SHP77 treated with DMSO at 0.1 percent for 48 hours (cell line): ENCODE measurements around the gene WDR36.

Experiments
- DNase-seq: peaks from one replicate; lab custom pipeline; 2025; lab: John Stamatoyannopoulos, UW

The WDR36 gene

DNA sequence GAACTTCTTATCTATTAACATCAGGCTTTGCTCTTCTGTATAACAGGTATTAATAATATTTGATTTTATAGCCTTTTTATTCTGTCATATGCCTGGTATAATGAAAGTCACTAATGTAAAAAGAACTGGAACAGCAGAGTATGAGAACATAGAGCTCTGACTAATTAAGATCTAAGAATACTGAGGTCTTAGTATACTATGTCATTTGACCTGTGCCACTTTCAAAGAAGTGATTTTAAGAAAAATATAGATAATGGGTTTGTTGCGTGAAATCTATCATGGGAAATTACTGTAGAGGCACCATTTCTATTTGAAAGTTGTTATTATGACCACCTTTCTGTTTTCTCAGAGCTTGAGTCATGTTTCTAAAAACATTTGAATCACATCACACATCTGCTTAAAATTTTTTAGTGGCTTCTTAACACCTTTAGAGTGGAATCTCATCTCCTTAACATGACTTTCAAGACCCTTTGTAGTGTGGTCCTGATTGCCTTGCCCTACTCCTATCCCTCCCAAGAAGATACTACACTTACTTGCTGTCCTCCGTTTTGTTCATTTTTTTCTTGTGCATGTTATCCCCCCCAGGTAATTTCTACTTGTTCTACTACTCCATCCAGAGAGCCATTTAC is 14.3 kb downstream of the WDR36 start:
- no peak for DNase-seq

DNA sequence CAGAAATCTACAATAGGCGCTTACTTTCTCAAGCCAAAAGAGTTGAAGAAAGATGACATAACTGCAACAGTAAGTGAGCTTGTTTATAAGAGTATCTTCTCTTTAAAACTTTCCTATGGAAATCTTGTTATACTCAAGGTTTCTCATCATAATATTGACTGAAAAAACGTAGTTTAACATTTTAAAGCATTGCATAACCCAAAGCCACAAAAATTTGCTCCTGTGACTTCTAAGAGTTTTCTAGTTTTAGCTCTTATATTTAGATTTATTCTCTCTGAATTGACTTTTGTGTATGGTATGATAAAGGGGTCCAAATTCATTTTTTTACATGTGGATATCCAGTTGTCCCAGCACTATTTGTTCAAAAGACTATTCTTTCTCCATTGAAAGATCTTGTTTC is 15.2 kb downstream of the WDR36 start:
- no peak for DNase-seq

- DNase-seq = no peak
These were observed 19.8 kb downstream of the WDR36 start for GRCh38 chr5:111111956-111112355.

DNA sequence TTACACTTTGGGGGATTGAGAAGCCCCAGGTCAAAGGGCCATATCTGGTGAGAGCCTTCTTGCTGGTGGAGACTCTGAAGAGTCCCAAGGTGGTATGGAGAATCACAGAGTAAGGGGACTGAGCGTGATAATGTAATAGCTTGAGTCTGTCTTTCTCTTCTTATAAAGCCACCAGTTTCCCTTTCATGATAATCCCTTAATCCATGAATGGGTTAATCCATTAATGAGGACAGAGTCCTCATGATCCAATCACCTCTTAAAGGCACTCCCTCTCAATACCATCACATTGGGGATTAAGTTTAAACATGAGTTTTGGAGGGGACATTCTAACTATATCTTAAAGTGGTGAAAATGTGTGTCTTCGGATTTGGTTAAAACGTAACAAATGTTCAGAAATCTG is 21.5 kb downstream of the WDR36 start:
- no peak for DNase-seq

GRCh38 chr5:111115229-111115628 is 23.1 kb downstream of the WDR36 start:
- no peak for DNase-seq

DNA sequence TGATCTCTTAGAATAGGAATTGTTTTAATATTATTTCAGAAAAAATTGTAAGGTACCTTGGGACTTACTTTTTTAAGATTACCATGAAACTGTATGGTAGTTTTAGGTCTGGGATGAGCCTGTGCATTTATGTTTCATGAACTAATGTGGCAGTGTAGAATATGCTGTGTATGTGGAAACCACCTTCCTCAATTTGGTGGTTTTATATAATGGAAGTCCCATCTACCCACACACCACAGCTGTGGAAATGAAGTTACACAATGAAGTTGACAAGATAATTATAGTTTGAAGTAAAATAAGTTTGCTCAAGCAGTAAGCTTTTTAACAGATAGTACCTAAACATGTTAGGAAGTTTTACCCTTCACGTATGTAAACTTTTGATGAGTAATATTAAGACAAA is 24.4 kb downstream of the WDR36 start:
- DNase-seq = no peak

- no peak for DNase-seq
These were observed 25.0 kb downstream of the WDR36 start for GRCh38 chr5:111117136-111117535.

- no peak for DNase-seq
These were observed 27.1 kb downstream of the WDR36 start for GRCh38 chr5:111119221-111119620.

GRCh38 chr5:111119856-111120255 is 27.7 kb downstream of the WDR36 start:
- DNase-seq = no peak

GRCh38 chr5:111120911-111121310 is 28.8 kb downstream of the WDR36 start:
- no peak for DNase-seq

GRCh38 chr5:111121926-111122325 is 29.8 kb downstream of the WDR36 start:
- DNase-seq = no peak

- no peak for DNase-seq
These were observed 30.2 kb downstream of the WDR36 start for GRCh38 chr5:111122398-111122797.

- DNase-seq = no peak
These were observed 32.6 kb downstream of the WDR36 start for GRCh38 chr5:111124793-111125192.

DNA sequence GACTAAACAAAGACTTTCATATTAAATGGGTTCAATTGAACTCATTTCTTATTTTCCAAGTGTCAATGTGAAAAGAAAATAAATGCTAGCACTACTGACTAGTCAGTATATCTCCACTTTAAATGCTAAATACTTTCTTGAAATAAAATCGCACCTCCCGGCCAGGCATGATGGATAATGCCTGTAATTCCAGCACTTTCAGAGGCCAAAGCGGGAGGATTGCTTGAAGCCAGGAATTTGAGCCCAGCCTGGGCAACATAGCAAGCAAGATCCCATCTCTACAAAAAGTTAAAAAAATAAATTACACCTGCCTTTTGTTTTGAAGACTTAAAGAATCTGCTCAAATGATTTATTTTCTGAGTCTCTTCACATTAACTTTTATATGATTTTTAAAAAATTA is 34.7 kb downstream of the WDR36 start:
- no peak for DNase-seq

- no peak for DNase-seq
These were observed 35.5 kb downstream of the WDR36 start for GRCh38 chr5:111127453-111128195.

DNA sequence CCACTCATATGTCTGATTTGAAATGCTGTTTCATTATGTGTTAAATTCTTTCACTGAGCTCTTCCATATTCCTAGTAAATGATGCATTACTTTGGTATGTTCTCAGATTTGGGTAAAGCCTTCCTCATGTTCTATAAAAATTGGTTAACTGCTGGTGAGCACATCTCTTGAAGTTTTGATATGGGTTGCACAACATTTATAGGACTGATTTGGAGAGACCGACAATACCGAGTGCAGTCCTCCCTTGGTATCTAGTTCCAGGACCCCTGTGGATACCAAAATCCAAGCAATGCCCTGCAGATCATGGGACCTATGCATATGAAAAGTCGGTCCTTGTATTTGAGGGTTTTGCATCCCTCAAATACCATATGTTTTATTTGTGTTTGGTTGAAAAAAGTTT is 37.8 kb downstream of the WDR36 start:
- no peak for DNase-seq

DNA sequence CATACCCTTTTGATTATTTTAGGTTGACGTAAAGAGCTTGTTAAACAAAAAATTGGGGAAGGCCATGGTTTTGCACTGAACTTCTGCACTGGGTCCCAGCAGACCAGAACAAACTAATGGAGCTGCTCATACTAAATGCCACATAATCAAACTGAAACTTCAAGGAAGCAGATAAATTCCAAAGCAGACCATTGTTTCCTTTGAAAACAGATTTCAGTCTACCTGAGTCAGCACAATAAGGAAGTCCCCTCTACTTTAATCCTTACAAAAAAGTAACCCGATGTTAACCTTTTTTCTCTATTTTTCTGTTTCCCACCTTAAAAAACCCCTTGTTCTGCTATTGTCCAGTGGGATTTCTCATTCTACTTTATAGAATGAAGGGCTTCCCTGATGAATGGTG is 39.2 kb downstream of the WDR36 start:
- no peak for DNase-seq

GRCh38 chr5:111132076-111132475 is 39.9 kb downstream of the WDR36 start:
- DNase-seq = no peak

GRCh38 chr5:111132731-111133435 is 40.7 kb downstream of the WDR36 start:
- no peak for DNase-seq

- no peak for DNase-seq
These were observed 41.2 kb downstream of the WDR36 start for GRCh38 chr5:111133436-111133751.

- DNase-seq = no peak
These were observed 41.9 kb downstream of the WDR36 start for GRCh38 chr5:111134087-111134486.

DNA sequence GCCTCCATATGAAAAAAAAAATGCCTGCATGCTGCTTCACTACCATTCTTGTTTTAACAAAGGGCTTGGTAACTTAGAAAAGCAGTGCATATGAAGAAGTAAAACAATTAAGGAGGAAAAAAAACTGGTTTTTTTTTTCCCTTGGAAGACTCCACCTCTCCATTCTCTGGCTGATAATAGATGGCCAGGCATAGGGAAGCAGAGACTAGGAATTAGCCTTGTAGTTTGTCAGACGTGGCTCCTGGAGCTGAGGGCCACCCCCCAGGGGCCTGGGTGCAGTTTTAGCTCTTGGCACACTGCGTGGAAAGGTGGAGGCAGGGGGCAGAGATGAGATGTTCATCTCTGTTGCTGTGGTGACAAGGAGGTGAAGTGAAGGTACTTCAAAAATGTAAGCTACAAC is 42.7 kb downstream of the WDR36 start:
- DNase-seq = no peak

GRCh38 chr5:111135363-111135762 is 43.2 kb downstream of the WDR36 start:
- DNase-seq = no peak

DNA sequence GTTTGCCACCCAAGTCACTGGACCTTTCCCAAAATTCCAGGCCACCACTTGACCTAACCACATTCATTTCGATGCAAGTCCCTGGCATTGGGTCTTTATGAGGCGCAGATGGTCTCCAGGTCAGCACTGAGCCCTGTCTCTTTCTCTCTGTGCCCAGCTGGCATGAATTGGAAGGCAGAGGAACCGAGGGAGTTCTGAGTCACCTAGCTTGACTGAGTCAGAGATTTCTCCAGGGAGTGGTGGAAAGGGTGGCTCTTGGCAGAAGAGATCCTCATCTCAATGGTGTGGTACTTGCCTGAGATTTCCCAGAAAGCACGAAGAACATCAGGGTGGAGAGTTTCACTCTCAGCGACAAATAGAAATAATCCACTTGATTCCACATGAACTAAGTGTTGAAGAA is 43.8 kb downstream of the WDR36 start:
- DNase-seq = no peak
